Fibroblast of the aortic adventitia (primary cell): ENCODE data around the gene SEC14L6. TPM values are rescaled to one million over a fixed set of nuclear protein-coding genes. Genes with fewer than 3 reads are reported as not detected.

Experiments
- DNase-seq: peaks from one replicate; pipeline ENCODE4 v3.0.0-alpha.2; 2010; ENCODE audit warnings: low read depth
- H3K4me3 ChIP-seq: 2 replicates; pipeline ENCODE4 v1.5.1; 2011; ENCODE audit warnings: low read depth, mild to moderate bottlenecking, control low read depth, low read length, moderate library complexity
- CTCF ChIP-seq: IDR thresholded peaks from 2 replicates; pipeline ENCODE4 v1.5.1; 2011; ENCODE audit warnings: mild to moderate bottlenecking, low read length, control low read depth, inconsistent platforms; ENCODE audit not compliant: insufficient read depth
- total RNA-seq: library from RNA; depleted of rRNA; stranded (reverse); fragments of >200 nt; gene quantifications from 2 replicates; pipeline ENCODE4 v1.2.3, GENCODE V29; 2012; ENCODE audit warnings: low replicate concordance

SEC14L6 gene
- total RNA-seq, 1 donor = 0.09 TPM

- DNase-seq = no peak
- TF ChIP-seq CTCF = no peak
- no peak overlapping the region for H3K4me3 ChIP-seq
Measured at GRCh38 chr22:30507670-30508069, 38.9 kb downstream of the SEC14L6 start.

GRCh38 chr22:30506507-30506968 lies 40.0 kb downstream of the SEC14L6 start:
- no peak for TF ChIP-seq CTCF
- DNase-seq = no peak
- no peak overlapping the region for H3K4me3 ChIP-seq

GRCh38 chr22:30503551-30503950 lies 43.0 kb downstream of the SEC14L6 start:
- DNase-seq = no peak
- TF ChIP-seq CTCF = no peak
- H3K4me3 ChIP-seq = no peak overlapping the region

GRCh38 chr22:30502911-30503310 lies 43.6 kb downstream of the SEC14L6 start:
- no peak for DNase-seq
- no peak for TF ChIP-seq CTCF
- no peak overlapping the region for H3K4me3 ChIP-seq

- TF ChIP-seq CTCF = no peak
- no peak for DNase-seq
- H3K4me3 ChIP-seq = no peak overlapping the region
Measured at GRCh38 chr22:30502153-30502552, 44.4 kb downstream of the SEC14L6 start.

GRCh38 chr22:30500628-30501027 lies 45.9 kb downstream of the SEC14L6 start:
- H3K4me3 ChIP-seq = no peak overlapping the region
- DNase-seq = no peak
- no peak for TF ChIP-seq CTCF

- DNase-seq = no peak
- H3K4me3 ChIP-seq = no peak overlapping the region
Measured at GRCh38 chr22:30497466-30498150, 48.9 kb downstream of the SEC14L6 start.

More at GRCh38 chr22:30497466-30498150, 48.9 kb downstream of the SEC14L6 start:
- no peak for TF ChIP-seq CTCF
